ENCODE results near the gene DUSP16.

DNA sequence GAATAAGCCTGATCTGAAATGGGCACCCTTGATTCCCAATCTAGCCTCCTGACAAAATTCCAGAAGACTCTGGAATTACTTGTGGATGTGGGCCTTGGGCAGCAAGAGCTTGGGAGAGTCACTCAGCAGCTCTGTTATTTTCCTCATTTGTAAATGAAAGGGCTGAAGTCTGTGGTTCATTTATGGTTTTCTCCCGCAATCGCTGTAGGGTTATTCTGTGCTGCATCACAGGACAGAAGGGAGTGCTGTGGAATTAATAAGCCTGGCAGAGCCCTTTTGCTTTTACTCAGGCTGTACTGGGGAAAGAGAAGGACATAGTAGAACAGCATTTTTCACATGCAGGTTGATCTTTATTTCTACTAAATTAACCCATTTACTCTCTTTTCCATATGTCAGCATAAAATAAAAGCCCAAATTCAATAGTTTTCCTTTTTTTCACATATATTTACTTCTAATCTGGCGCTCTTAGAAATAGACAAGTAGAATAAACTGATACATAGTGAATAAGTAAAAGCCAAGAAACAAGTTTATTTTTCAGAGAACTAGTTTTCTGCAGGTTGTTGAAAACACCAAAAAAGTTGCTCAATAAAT lies 49.2 kb downstream of the DUSP16 start:
- TF ChIP-seq EZH2 (IDR thresholded peaks at IDR 0.05; ENCODE audit: low read length, unreplicated experiment) = no peak
- no peak for TF ChIP-seq EZH2phosphoT487 (IDR thresholded peaks at IDR 0.05; ENCODE audit: borderline replicate concordance, low read length)
- TF ChIP-seq, protein P1, sequence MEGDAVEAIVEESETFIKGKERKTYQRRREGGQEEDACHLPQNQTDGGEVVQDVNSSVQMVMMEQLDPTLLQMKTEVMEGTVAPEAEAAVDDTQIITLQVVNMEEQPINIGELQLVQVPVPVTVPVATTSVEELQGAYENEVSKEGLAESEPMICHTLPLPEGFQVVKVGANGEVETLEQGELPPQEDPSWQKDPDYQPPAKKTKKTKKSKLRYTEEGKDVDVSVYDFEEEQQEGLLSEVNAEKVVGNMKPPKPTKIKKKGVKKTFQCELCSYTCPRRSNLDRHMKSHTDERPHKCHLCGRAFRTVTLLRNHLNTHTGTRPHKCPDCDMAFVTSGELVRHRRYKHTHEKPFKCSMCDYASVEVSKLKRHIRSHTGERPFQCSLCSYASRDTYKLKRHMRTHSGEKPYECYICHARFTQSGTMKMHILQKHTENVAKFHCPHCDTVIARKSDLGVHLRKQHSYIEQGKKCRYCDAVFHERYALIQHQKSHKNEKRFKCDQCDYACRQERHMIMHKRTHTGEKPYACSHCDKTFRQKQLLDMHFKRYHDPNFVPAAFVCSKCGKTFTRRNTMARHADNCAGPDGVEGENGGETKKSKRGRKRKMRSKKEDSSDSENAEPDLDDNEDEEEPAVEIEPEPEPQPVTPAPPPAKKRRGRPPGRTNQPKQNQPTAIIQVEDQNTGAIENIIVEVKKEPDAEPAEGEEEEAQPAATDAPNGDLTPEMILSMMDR (conservative IDR thresholded peaks at IDR 0.05; ENCODE audit: low read depth, low read length) = no peak

Data from PC-3 (cell line).